ENCODE data around the gene ZFAND5. TPM values are rescaled to one million over a fixed set of nuclear protein-coding genes. Genes with fewer than 3 reads are reported as not detected.
A peak's percentile ranks its signal among the peaks of the same experiment; 100 is the strongest.

ZFAND5 gene
- total and polyA plus RNA-seq, 2 of the 13 experiments (the other 11 are each of a cell fraction or from before 2014, with no cell fraction given) = 53.4 to 60.2 TPM

GRCh38 chr9:72364679-72365524 is at the start of gene ZFAND5 (continued):
- no peak for TF ChIP-seq SRF (IDR thresholded peaks at IDR 0.05; ENCODE audit: low read depth, low read length)
- TF ChIP-seq ZBTB4 (CRISPR knock-in tag; IDR thresholded peaks at IDR 0.05; ENCODE audit: borderline replicate concordance) = no peak
- no peak; the same call in 1 of the 2 replicates for TF ChIP-seq SP2 (CRISPR knock-in tag; IDR thresholded peaks at IDR 0.05)
- no peak for TF ChIP-seq NFIB (CRISPR knock-in tag; IDR thresholded peaks at IDR 0.05; ENCODE audit: borderline replicate concordance)
- no peak for TF ChIP-seq SETDB1 (CRISPR knock-in tag; IDR thresholded peaks at IDR 0.05; ENCODE audit: borderline replicate concordance)
- TF ChIP-seq ELF1 (CRISPR knock-in tag; IDR thresholded peaks at IDR 0.05) = no peak
- peak; percentile 80 for TF ChIP-seq RBM39 (IDR thresholded peaks at IDR 0.05; ENCODE audit: low read depth, low read length, poor library complexity, severe bottlenecking)
- TF ChIP-seq ZNF251 (CRISPR knock-in tag; IDR thresholded peaks at IDR 0.05) = no peak
- no peak for TF ChIP-seq HMGA1 (CRISPR knock-in tag; conservative IDR thresholded peaks at IDR 0.05)
- no peak for TF ChIP-seq KDM4B (CRISPR knock-in tag; IDR thresholded peaks at IDR 0.05)
- TF ChIP-seq PCBP1 (IDR thresholded peaks at IDR 0.05; ENCODE audit: borderline replicate concordance, low read depth, low read length) = no peak
- no peak for TF ChIP-seq ZNF24 (IDR thresholded peaks at IDR 0.05)
- TF ChIP-seq ZNF543 (CRISPR knock-in tag; IDR thresholded peaks at IDR 0.05) = 0 out of 2 replicates have a peak, but pooled peaks have one; percentile 27
- no peak; the same call in 1 of the 2 replicates for TF ChIP-seq ZBTB3 (CRISPR knock-in tag; IDR thresholded peaks at IDR 0.05; ENCODE audit: borderline replicate concordance, low read depth)
- peak; percentile 51; the same call in 1 of the 2 replicates for TF ChIP-seq ELF3 (CRISPR knock-in tag; IDR thresholded peaks at IDR 0.05)
- no peak for TF ChIP-seq SNAPC4 (CRISPR knock-in tag; IDR thresholded peaks at IDR 0.05)
- TF ChIP-seq ZNF672 (CRISPR knock-in tag; IDR thresholded peaks at IDR 0.05) = no peak
- no peak for TF ChIP-seq ZBTB26 (CRISPR knock-in tag; IDR thresholded peaks at IDR 0.05; ENCODE audit: borderline replicate concordance)
- peak; percentile 7; the same call in 1 of the 2 replicates for TF ChIP-seq ZNF567 (CRISPR knock-in tag; IDR thresholded peaks at IDR 0.05; ENCODE audit: borderline replicate concordance)

Data from HepG2 (cell line).